ENCODE data around the gene IDH3B. TPM values are rescaled to one million over a fixed set of nuclear protein-coding genes. Genes with fewer than 3 reads are reported as not detected.
A peak's percentile ranks its signal among the peaks of the same experiment; 100 is the strongest.

Gene IDH3B
- total RNA-seq, 2 donors from 2014 or later: 89.9 to 91.7 TPM

GRCh38 chr20:2656471-2657117 lies 7.4 kb downstream of the IDH3B start:
- Mint-ChIP-seq H3K27me3 (ENCODE audit: insufficient read depth) (no peaks in the 10 kb centered on the region), H3K9me3 (no peaks in the 10 kb centered on the region), H3K4me1 (peaks cover 10% of the 10 kb centered on the region), H3K4me3 (no peak overlapping the region), H3K36me3 (ENCODE audit: low read depth) (peaks cover 81% of the 10 kb centered on the region), H3K27ac (peak overlapping the region; percentile 4)
- H3K4me1 ChIP-seq (ENCODE audit: control insufficient read depth, insufficient read depth, low read length): peaks cover 7% of the 10 kb centered on the region
- no peaks in the 10 kb centered on the region for H3K27me3 ChIP-seq (ENCODE audit: control insufficient read depth, insufficient read depth, low read length, poor library complexity, severe bottlenecking)
- no peak overlapping the region for H3K9ac ChIP-seq (ENCODE audit: extremely low read depth, low read length, poor library complexity, severe bottlenecking)
- peaks cover 74% of the 10 kb centered on the region for H3K36me3 ChIP-seq (ENCODE audit: control insufficient read depth, insufficient read depth, low read length)
- TF ChIP-seq CTCF (conservative IDR thresholded peaks at IDR 0.05): no peak
- H3K27ac ChIP-seq (ENCODE audit: low read depth, low read length): no peak overlapping the region
- H3K4me3 ChIP-seq (ENCODE audit: low read length): no peak overlapping the region
- DNase-seq: no peak
- WGBS, 2 experiments (ENCODE audit: insufficient coverage in 1 of 2, insufficient read length in 1 of 2): 95 to 99% methylated on average over 9 to 12 of the region's 12 CpGs
- no peaks in the 10 kb centered on the region for H3K9me3 ChIP-seq (ENCODE audit: control insufficient read depth, low read length)

- Histone ChIP-seq H3K36me3 (ENCODE audit: control insufficient read depth, insufficient read depth, low read length) (peaks cover 66% of the 10 kb centered on the region), H3K9ac (ENCODE audit: extremely low read depth, low read length, poor library complexity, severe bottlenecking) (no peak overlapping the region), H3K27me3 (ENCODE audit: control insufficient read depth, insufficient read depth, low read length, poor library complexity, severe bottlenecking) (no peaks in the 10 kb centered on the region), H3K9me3 (ENCODE audit: control insufficient read depth, low read length) (no peaks in the 10 kb centered on the region), H3K4me3 (ENCODE audit: low read length) (peak overlapping the region; percentile 97), H3K27ac (ENCODE audit: low read depth, low read length) (no peak overlapping the region), H3K4me1 (ENCODE audit: control insufficient read depth, insufficient read depth, low read length) (peaks cover 7% of the 10 kb centered on the region)
- Mint-ChIP-seq H3K27ac (no peak overlapping the region), H3K4me1 (peaks cover 10% of the 10 kb centered on the region), H3K36me3 (ENCODE audit: low read depth) (peaks cover 72% of the 10 kb centered on the region), H3K27me3 (ENCODE audit: insufficient read depth) (no peaks in the 10 kb centered on the region), H3K4me3 (peak overlapping the region; percentile 87), H3K9me3 (no peaks in the 10 kb centered on the region)
- WGBS, 2 experiments (ENCODE audit: insufficient coverage in 1 of 2, insufficient read length in 1 of 2): 95 to 99% methylated on average over 14 to 17 of the region's 17 CpGs
- no peak for DNase-seq
- no peak for TF ChIP-seq CTCF (conservative IDR thresholded peaks at IDR 0.05)
Observed at GRCh38 chr20:2655331-2656116, 8.5 kb downstream of the IDH3B start.

GRCh38 chr20:2654831-2655230 lies 9.2 kb downstream of the IDH3B start:
- TF ChIP-seq CTCF (conservative IDR thresholded peaks at IDR 0.05): no peak
- H3K27ac Mint-ChIP-seq: peak overlapping the region; percentile 81
- Histone ChIP-seq H3K36me3 (ENCODE audit: control insufficient read depth, insufficient read depth, low read length) (peaks cover 60% of the 10 kb centered on the region), H3K9me3 (ENCODE audit: control insufficient read depth, low read length) (no peaks in the 10 kb centered on the region), H3K9ac (ENCODE audit: extremely low read depth, low read length, poor library complexity, severe bottlenecking) (no peak overlapping the region), H3K27me3 (ENCODE audit: control insufficient read depth, insufficient read depth, low read length, poor library complexity, severe bottlenecking) (no peaks in the 10 kb centered on the region), H3K4me3 (ENCODE audit: low read length) (peak overlapping the region; percentile 97), H3K4me1 (ENCODE audit: control insufficient read depth, insufficient read depth, low read length) (peaks cover 7% of the 10 kb centered on the region), H3K27ac (ENCODE audit: low read depth, low read length) (no peak overlapping the region)
- H3K36me3 Mint-ChIP-seq (ENCODE audit: low read depth): peaks cover 65% of the 10 kb centered on the region
- H3K4me1 Mint-ChIP-seq: peaks cover 10% of the 10 kb centered on the region
- no peaks in the 10 kb centered on the region for H3K9me3 Mint-ChIP-seq
- H3K4me3 Mint-ChIP-seq: peak overlapping the region; percentile 87
- no peaks in the 10 kb centered on the region for H3K27me3 Mint-ChIP-seq (ENCODE audit: insufficient read depth)
- 94 to 95% methylated on average over 2 to 3 of the region's 3 CpGs for WGBS, 2 experiments (ENCODE audit: insufficient coverage in 1 of 2, insufficient read length in 1 of 2)
- DNase-seq: no peak
